ENCODE data around the gene CTIF. TPM values are rescaled to one million over a fixed set of nuclear protein-coding genes. Genes with fewer than 3 reads are reported as not detected.

The CTIF gene
- total and polyA plus RNA-seq, 4 donors = 10.6 to 26.7 (median 12.3) TPM

DNA sequence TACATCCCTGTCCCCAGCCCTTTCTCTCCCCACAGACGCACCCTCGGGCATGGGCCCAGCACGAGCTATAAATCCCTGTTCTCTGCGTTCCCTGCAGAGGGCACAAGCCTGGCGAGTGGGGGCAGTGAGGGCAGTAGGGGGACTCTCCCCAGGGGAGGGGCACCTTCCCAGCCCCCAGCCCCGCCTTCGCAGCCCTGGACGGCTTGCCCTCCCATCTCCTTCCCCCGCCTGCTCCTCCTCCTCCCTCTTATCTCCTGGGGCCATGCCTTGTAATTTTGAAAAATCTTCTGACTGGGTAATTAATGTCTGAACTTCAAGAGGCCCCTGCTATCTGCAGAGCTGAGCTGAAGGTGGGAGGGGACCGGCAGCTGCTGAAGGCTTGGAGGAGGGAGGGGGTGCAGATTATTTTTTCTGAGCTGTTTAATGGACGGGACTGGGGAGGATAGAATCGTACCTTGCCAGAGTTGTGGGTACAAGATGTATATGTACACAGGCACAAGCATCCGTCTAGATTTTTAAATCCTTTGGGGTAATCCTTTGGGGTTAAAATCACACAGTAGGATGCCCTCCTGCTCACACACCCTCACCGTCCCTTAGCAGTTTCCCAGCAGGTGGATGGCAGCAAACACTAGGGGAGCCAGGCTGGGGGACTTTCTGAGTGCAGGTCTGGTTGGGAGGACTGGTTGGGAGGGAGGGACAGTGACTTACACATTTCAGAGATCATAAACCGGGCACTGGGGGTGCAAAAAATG is 290.0 kb downstream of the CTIF start:
- H3K27me3 ChIP-seq (ENCODE audit: control insufficient read depth in 4 of 4, insufficient read depth in 4 of 4, low read length in 3 of 4) = no peaks in the 10 kb centered on the region

More for the DNA sequence above, 290.0 kb downstream of the CTIF start:
- Histone ChIP-seq H3K27ac (ENCODE audit: low read depth in 1 of 2, low read length in 2 of 2) (peak overlapping the region; percentile 57 to 61), H3K36me3 (ENCODE audit: control insufficient read depth in 4 of 4, insufficient read depth in 3 of 4, low read depth in 1 of 4, low read length in 3 of 4) (no peaks in the 10 kb centered on the region), H3K4me3 (ENCODE audit: low read depth in 1 of 3, low read length in 3 of 3) (no peak overlapping the region), H3K9me3 (ENCODE audit: control insufficient read depth in 4 of 4, low read length in 3 of 4) (no peaks in the 10 kb centered on the region), H3K9ac (ENCODE audit: low read depth in 1 of 2, low read length in 2 of 2) (no peak overlapping the region), H3K4me1 (ENCODE audit: control insufficient read depth in 4 of 4, insufficient read depth in 4 of 4, low read length in 3 of 4) (peaks cover 0 to 2% (median 0%) of the 10 kb centered on the region in 4 donors)
- WGBS = 79% methylated on average over 15 of the region's 15 CpGs
- no peak for DNase-seq (ENCODE audit: low spot score)
- TF ChIP-seq, protein P1, sequence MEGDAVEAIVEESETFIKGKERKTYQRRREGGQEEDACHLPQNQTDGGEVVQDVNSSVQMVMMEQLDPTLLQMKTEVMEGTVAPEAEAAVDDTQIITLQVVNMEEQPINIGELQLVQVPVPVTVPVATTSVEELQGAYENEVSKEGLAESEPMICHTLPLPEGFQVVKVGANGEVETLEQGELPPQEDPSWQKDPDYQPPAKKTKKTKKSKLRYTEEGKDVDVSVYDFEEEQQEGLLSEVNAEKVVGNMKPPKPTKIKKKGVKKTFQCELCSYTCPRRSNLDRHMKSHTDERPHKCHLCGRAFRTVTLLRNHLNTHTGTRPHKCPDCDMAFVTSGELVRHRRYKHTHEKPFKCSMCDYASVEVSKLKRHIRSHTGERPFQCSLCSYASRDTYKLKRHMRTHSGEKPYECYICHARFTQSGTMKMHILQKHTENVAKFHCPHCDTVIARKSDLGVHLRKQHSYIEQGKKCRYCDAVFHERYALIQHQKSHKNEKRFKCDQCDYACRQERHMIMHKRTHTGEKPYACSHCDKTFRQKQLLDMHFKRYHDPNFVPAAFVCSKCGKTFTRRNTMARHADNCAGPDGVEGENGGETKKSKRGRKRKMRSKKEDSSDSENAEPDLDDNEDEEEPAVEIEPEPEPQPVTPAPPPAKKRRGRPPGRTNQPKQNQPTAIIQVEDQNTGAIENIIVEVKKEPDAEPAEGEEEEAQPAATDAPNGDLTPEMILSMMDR (IDR thresholded peaks at IDR 0.05; ENCODE audit: low read depth, low read length, missing input control) = no peak
- no peak for TF ChIP-seq JUND (IDR thresholded peaks at IDR 0.05)
- no peak for TF ChIP-seq EGR1 (IDR thresholded peaks at IDR 0.05; ENCODE audit: low read depth in 2 of 2)
- no peak for TF ChIP-seq FOXA1 (IDR thresholded peaks at IDR 0.05)
- no peak for TF ChIP-seq GABPA (IDR thresholded peaks at IDR 0.05 in 1 of 2, conservative IDR thresholded peaks at IDR 0.05 in 1 of 2)
- TF ChIP-seq NR2F2 (IDR thresholded peaks at IDR 0.05) = no peak
- TF ChIP-seq RXRA (IDR thresholded peaks at IDR 0.05) = no peak
- TF ChIP-seq TAF1 (conservative IDR thresholded peaks at IDR 0.05) = no peak
- no peak for TF ChIP-seq RAD21 (IDR thresholded peaks at IDR 0.05)
- TF ChIP-seq, protein P2, sequence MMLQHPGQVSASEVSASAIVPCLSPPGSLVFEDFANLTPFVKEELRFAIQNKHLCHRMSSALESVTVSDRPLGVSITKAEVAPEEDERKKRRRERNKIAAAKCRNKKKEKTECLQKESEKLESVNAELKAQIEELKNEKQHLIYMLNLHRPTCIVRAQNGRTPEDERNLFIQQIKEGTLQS (IDR thresholded peaks at IDR 0.05) = no peak
- TF ChIP-seq HNF4A (conservative IDR thresholded peaks at IDR 0.05) = no peak
- TF ChIP-seq FOXA2 (IDR thresholded peaks at IDR 0.05) = no peak
- no peak for TF ChIP-seq YY1 (IDR thresholded peaks at IDR 0.05)
- no peak for TF ChIP-seq REST (IDR thresholded peaks at IDR 0.05)
- TF ChIP-seq ZBTB33 (IDR thresholded peaks at IDR 0.05) = no peak
- TF ChIP-seq SP1 (IDR thresholded peaks at IDR 0.05) = no peak

Data from liver (tissue), 9 donors.